ENCODE data around the gene KCNN3. TPM values are rescaled to one million over a fixed set of nuclear protein-coding genes. Genes with fewer than 3 reads are reported as not detected.

The KCNN3 gene
- total RNA-seq, 1 experiment from 2014 or later = 0.07 TPM

- TF ChIP-seq, protein P1, sequence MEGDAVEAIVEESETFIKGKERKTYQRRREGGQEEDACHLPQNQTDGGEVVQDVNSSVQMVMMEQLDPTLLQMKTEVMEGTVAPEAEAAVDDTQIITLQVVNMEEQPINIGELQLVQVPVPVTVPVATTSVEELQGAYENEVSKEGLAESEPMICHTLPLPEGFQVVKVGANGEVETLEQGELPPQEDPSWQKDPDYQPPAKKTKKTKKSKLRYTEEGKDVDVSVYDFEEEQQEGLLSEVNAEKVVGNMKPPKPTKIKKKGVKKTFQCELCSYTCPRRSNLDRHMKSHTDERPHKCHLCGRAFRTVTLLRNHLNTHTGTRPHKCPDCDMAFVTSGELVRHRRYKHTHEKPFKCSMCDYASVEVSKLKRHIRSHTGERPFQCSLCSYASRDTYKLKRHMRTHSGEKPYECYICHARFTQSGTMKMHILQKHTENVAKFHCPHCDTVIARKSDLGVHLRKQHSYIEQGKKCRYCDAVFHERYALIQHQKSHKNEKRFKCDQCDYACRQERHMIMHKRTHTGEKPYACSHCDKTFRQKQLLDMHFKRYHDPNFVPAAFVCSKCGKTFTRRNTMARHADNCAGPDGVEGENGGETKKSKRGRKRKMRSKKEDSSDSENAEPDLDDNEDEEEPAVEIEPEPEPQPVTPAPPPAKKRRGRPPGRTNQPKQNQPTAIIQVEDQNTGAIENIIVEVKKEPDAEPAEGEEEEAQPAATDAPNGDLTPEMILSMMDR (IDR thresholded peaks at IDR 0.05; ENCODE audit: unreplicated experiment) = no peak
- no peaks in the 10 kb centered on the region for H3K9me3 Mint-ChIP-seq (ENCODE audit: unreplicated experiment)
- peaks cover 8% of the 10 kb centered on the region for H3K27me3 Mint-ChIP-seq (ENCODE audit: insufficient read depth, unreplicated experiment)
- peak overlapping the region; percentile 86 for H3K27ac Mint-ChIP-seq (ENCODE audit: low read depth, unreplicated experiment)
- H3K36me3 Mint-ChIP-seq (ENCODE audit: insufficient read depth, unreplicated experiment) = no peaks in the 10 kb centered on the region
- H3K4me1 Mint-ChIP-seq (ENCODE audit: insufficient read depth, unreplicated experiment) = peaks cover 25% of the 10 kb centered on the region
- DNase-seq (ENCODE audit: unreplicated experiment) = no peak
- no TSS peak for BruUV-seq (replicated peaks)
- intact Hi-C loops (cut with micrococcal nuclease) = loop anchor here (1.0 to 10.0 kb wide), 3 partner anchors 48 to 254 kb away; no protein-coding TSS in a partner anchor
- H3K4me3 Mint-ChIP-seq (ENCODE audit: unreplicated experiment) = no peak overlapping the region
- POLR2A ChIA-PET = interaction anchor here (0.5 to 1.8 kb wide), 7 partner anchors 8 to 253 kb away, joined by 3 to 6 read pairs (median 4); partner anchors contain the start of gene PMVK
- CTCF ChIA-PET = interaction anchor here (0.5 to 1.9 kb wide), 18 partner anchors 11 to 1865 kb away, joined by 3 to 6 read pairs (median 4); partner anchors contain the start of gene PYGO2
Observed at GRCh38 chr1:154812877-154813276, 57.2 kb downstream of the KCNN3 start.

- TF ChIP-seq, protein P1 (IDR thresholded peaks at IDR 0.05; ENCODE audit: unreplicated experiment) = no peak
- intact Hi-C loops (cut with micrococcal nuclease) = loop anchor here (10.0 kb wide), 1 partner anchor 46 kb away; no protein-coding TSS in a partner anchor
- H3K4me3 Mint-ChIP-seq (ENCODE audit: unreplicated experiment) = no peak overlapping the region
- DNase-seq (ENCODE audit: unreplicated experiment) = no peak
- no TSS peak for BruUV-seq (replicated peaks)
- H3K27ac Mint-ChIP-seq (ENCODE audit: low read depth, unreplicated experiment) = peak overlapping the region; percentile 65
- peaks cover 18% of the 10 kb centered on the region for H3K4me1 Mint-ChIP-seq (ENCODE audit: insufficient read depth, unreplicated experiment)
- CTCF ChIA-PET = interaction anchor here (2.0 kb wide), 1 partner anchor 251 kb away, joined by 4 read pairs; no protein-coding TSS in a partner anchor
- H3K9me3 Mint-ChIP-seq (ENCODE audit: unreplicated experiment) = no peaks in the 10 kb centered on the region
- POLR2A ChIA-PET = interaction anchor here (0.7 kb wide), 1 partner anchor 92 kb away, joined by 3 read pairs; no protein-coding TSS in a partner anchor
- H3K27me3 Mint-ChIP-seq (ENCODE audit: insufficient read depth, unreplicated experiment) = peaks cover 31% of the 10 kb centered on the region
- no peaks in the 10 kb centered on the region for H3K36me3 Mint-ChIP-seq (ENCODE audit: insufficient read depth, unreplicated experiment)
Observed at GRCh38 chr1:154810571-154810970, 59.5 kb downstream of the KCNN3 start.

DNA sequence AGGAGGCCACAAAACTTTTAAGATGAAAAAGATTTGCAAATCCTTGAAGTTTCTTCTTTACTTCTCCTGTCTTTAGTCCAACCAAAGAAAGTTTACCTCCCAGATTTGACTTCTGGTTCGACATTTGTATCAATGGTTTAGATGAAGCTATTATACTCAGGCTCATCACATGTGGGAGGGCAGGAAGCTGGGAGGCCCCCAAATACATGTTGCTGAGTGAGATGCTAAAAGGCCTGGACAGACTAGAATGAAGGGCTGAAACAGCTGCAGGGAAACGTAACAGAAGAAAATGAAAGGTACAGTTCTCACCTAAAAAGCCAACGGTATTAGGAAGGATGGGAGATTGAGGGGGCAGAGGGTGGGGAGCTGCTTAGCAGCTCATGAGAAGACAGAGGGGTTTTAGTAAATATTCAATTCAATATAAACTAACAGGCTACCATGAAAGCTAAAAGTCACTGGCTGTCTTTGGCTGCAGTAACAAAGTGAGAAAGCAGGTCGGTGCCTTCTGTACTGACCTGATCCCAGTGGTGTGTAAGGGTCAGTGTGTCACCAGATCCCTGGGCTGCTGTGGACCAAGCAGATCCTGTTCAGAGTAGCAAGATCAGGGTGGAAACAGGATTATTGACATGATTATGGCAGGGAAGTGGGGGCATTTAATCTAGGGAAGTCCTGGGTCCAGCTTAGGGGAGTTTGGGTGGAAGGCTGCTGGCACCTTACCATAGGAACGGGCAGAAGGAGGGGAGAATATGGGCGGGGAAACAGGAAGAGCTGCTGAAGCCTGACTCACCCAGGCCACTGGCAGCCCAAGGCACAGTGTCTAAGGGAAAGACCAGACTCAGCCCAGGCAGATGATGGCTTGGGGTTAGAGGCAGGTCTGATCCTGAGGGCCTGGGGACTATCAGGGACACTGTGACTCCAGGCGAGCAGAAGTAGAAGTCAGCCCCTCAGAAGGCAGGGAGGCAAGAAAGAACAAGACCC lies 60.4 kb downstream of the KCNN3 start:
- Mint-ChIP-seq H3K36me3 (ENCODE audit: insufficient read depth, unreplicated experiment) (no peaks in the 10 kb centered on the region), H3K9me3 (ENCODE audit: unreplicated experiment) (no peaks in the 10 kb centered on the region), H3K4me3 (ENCODE audit: unreplicated experiment) (no peak overlapping the region), H3K4me1 (ENCODE audit: insufficient read depth, unreplicated experiment) (peaks cover 18% of the 10 kb centered on the region), H3K27me3 (ENCODE audit: insufficient read depth, unreplicated experiment) (peaks cover 39% of the 10 kb centered on the region), H3K27ac (ENCODE audit: low read depth, unreplicated experiment) (peak overlapping the region; percentile 65)
- intact Hi-C loops (cut with micrococcal nuclease) = loop anchor here (10.0 kb wide), 1 partner anchor 45 kb away; no protein-coding TSS in a partner anchor
- peak; percentile 76 for DNase-seq (ENCODE audit: unreplicated experiment)
- ChIA-PET CTCF (interaction anchor here (0.6 to 2.0 kb wide), 3 partner anchors 250 to 537 kb away, joined by 3 to 4 read pairs (median 4); no protein-coding TSS in a partner anchor), POLR2A (interaction anchor here (0.6 to 0.7 kb wide), 3 partner anchors 28 to 299 kb away, joined by 3 read pairs; no protein-coding TSS in a partner anchor)
- TF ChIP-seq, protein P1 (IDR thresholded peaks at IDR 0.05; ENCODE audit: unreplicated experiment) = no peak
- no TSS peak for BruUV-seq (replicated peaks)

DNA sequence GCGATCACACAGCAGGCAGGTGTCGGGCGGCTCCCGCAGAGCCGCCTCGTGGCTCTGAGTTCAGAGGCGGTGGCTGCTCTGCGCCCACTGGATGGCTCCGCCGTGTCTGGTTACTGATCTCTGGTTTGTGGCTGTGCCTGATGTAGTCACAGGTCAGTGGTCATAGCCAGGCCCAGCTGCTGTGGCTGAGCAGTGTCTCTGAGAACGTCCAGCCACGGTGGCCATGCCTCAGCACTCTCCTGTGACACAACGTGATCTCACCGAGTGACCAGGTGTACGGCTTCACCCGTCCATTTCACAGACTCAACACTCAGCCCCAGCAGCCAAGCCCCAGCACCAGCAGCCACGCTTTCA lies 61.2 kb downstream of the KCNN3 start:
- peaks cover 18% of the 10 kb centered on the region for H3K4me1 Mint-ChIP-seq (ENCODE audit: insufficient read depth, unreplicated experiment)
- no peak for DNase-seq (ENCODE audit: unreplicated experiment)
- intact Hi-C loops (cut with micrococcal nuclease) = no loop called here
- no peak overlapping the region for H3K4me3 Mint-ChIP-seq (ENCODE audit: unreplicated experiment)
- TF ChIP-seq, protein P1 (IDR thresholded peaks at IDR 0.05; ENCODE audit: unreplicated experiment) = no peak
- H3K36me3 Mint-ChIP-seq (ENCODE audit: insufficient read depth, unreplicated experiment) = no peaks in the 10 kb centered on the region
- ChIA-PET CTCF (interaction anchor here (1.0 kb wide), 2 partner anchors 213 to 530 kb away, joined by 3 to 6 read pairs; no protein-coding TSS in a partner anchor), POLR2A (interaction anchor here (0.6 to 0.7 kb wide), 2 partner anchors 27 to 52 kb away, joined by 3 read pairs; no protein-coding TSS in a partner anchor)
- peaks cover 48% of the 10 kb centered on the region for H3K27me3 Mint-ChIP-seq (ENCODE audit: insufficient read depth, unreplicated experiment)
- no TSS peak for BruUV-seq (replicated peaks)
- no peak overlapping the region for H3K27ac Mint-ChIP-seq (ENCODE audit: low read depth, unreplicated experiment)
- H3K9me3 Mint-ChIP-seq (ENCODE audit: unreplicated experiment) = no peaks in the 10 kb centered on the region
